Liver (tissue), 9 donors: ENCODE results near the gene CSPG4. TPM values are rescaled to one million over a fixed set of nuclear protein-coding genes. Genes with fewer than 3 reads are reported as not detected.

Source experiments
- DNase-seq: peaks from one replicate; pipeline ENCODE4 v3.0.0-alpha.2; 2017; ENCODE audit warnings: low spot score
- H3K27ac ChIP-seq, 2 donors: one replicate each; pipeline ENCODE4 v1.7.0; 2013; ENCODE audit warnings: inconsistent platforms in 2 of 2, low read length in 2 of 2, control low read depth in 1 of 2, low read depth in 1 of 2, mild to moderate bottlenecking in 1 of 2
- H3K27me3 ChIP-seq, 4 donors: one replicate each; pipeline versions ENCODE4 v1.6.1 to v1.7.0; 2013; ENCODE audit warnings: low read length in 3 of 4, inconsistent platforms in 1 of 4, mild to moderate bottlenecking in 1 of 4, moderate library complexity in 1 of 4; ENCODE audit not compliant: control insufficient read depth in 4 of 4, insufficient read depth in 4 of 4
- H3K36me3 ChIP-seq, 4 donors: one replicate each; pipeline versions ENCODE4 v1.6.1 to v1.7.0; 2013; ENCODE audit warnings: low read length in 3 of 4, mild to moderate bottlenecking in 3 of 4, low read depth in 1 of 4, moderate library complexity in 1 of 4; ENCODE audit not compliant: control insufficient read depth in 4 of 4, insufficient read depth in 3 of 4
- H3K4me1 ChIP-seq, 4 donors: one replicate each; pipeline versions ENCODE4 v1.6.1 to v1.7.0; 2013; ENCODE audit warnings: low read length in 3 of 4, mild to moderate bottlenecking in 3 of 4, moderate library complexity in 1 of 4; ENCODE audit not compliant: control insufficient read depth in 4 of 4, insufficient read depth in 4 of 4
- H3K4me3 ChIP-seq, 3 donors: one replicate each; pipeline versions ENCODE4 v1.6.1 to v1.7.0; 2013; ENCODE audit warnings: low read length in 3 of 3, control low read depth in 1 of 3, low read depth in 1 of 3, mild to moderate bottlenecking in 1 of 3
- H3K9ac ChIP-seq, 2 donors: one replicate each; pipeline ENCODE4 v1.7.0; 2013; ENCODE audit warnings: low read length in 2 of 2, mild to moderate bottlenecking in 2 of 2, moderate library complexity in 2 of 2, control low read depth in 1 of 2, low read depth in 1 of 2
- H3K9me3 ChIP-seq, 4 donors: one replicate each; pipeline versions ENCODE4 v1.6.1 to v1.7.0; 2013; ENCODE audit warnings: low read length in 3 of 4; ENCODE audit not compliant: control insufficient read depth in 4 of 4
- EGR1 ChIP-seq, 2 donors: IDR thresholded peaks; 2 replicates each; pipeline ENCODE4 v1.6.1; 2016 to 2018; ENCODE audit warnings: antibody characterized with exemption in 2 of 2, low read depth in 2 of 2
- FOXA1 ChIP-seq: IDR thresholded peaks from 2 replicates; pipeline ENCODE4 v1.6.1; 2016; ENCODE audit warnings: antibody characterized with exemption
- FOXA2 ChIP-seq: IDR thresholded peaks from 2 replicates; pipeline ENCODE4 v1.6.1; 2016; ENCODE audit warnings: antibody characterized with exemption
- GABPA ChIP-seq, 2 donors: IDR thresholded peaks in 1 of 2; conservative IDR thresholded peaks in 1 of 2; 2 replicates each; pipeline ENCODE4 v1.6.1; 2016; ENCODE audit warnings: antibody characterized with exemption in 2 of 2, mild to moderate bottlenecking in 1 of 2, moderate library complexity in 1 of 2
- HNF4A ChIP-seq, 2 donors: conservative IDR thresholded peaks; 2 replicates each; pipeline ENCODE4 v1.6.1; 2016; ENCODE audit warnings: antibody characterized with exemption in 2 of 2, mild to moderate bottlenecking in 2 of 2
- HNF4G ChIP-seq: IDR thresholded peaks from 2 replicates; pipeline ENCODE4 v1.6.1; 2016; ENCODE audit warnings: antibody characterized with exemption
- JUND ChIP-seq, 2 donors: IDR thresholded peaks; 2 replicates each; pipeline ENCODE4 v1.6.1; 2016; ENCODE audit warnings: antibody characterized with exemption in 2 of 2
- MAX ChIP-seq: IDR thresholded peaks from 2 replicates; pipeline ENCODE4 v1.6.1; 2016; ENCODE audit warnings: antibody characterized with exemption
- NR2F2 ChIP-seq: IDR thresholded peaks from 2 replicates; pipeline ENCODE4 v1.6.1; 2016; ENCODE audit warnings: antibody characterized with exemption
- RAD21 ChIP-seq, 2 donors: IDR thresholded peaks; 2 replicates each; pipeline ENCODE4 v1.6.1; 2016; ENCODE audit warnings: antibody characterized with exemption in 2 of 2, mild to moderate bottlenecking in 2 of 2
- REST ChIP-seq: IDR thresholded peaks from 2 replicates; pipeline ENCODE4 v1.6.1; 2016; ENCODE audit warnings: antibody characterized with exemption, mild to moderate bottlenecking
- RXRA ChIP-seq, 2 donors: IDR thresholded peaks; 2 replicates each; pipeline ENCODE4 v1.6.1; 2017 to 2018; ENCODE audit warnings: antibody characterized with exemption in 2 of 2, mild to moderate bottlenecking in 1 of 2
- SP1 ChIP-seq: IDR thresholded peaks from 2 replicates; pipeline ENCODE4 v1.6.1; 2018; ENCODE audit warnings: antibody characterized with exemption, mild to moderate bottlenecking
- TAF1 ChIP-seq: conservative IDR thresholded peaks from 2 replicates; pipeline ENCODE4 v1.6.1; 2016; ENCODE audit warnings: antibody characterized with exemption, mild to moderate bottlenecking
- YY1 ChIP-seq: IDR thresholded peaks from 2 replicates; pipeline ENCODE4 v1.6.1; 2016; ENCODE audit warnings: antibody characterized with exemption, mild to moderate bottlenecking
- WGBS: extraction: QIAGEN DNeasy Blood & Tissue Kit; methylation state at CpG from one replicate; pipeline ENCODE4 v1.1.7; 2013; 5-methylcytosine and 5-hydroxymethylcytosine counted together
- polyA plus RNA-seq, 2 donors: library from polyadenylated mRNA; stranded (reverse) in 1 of 2; unstranded in 1 of 2; fragments of 200-250 nt in 1 of 2; fragments of >200 nt in 1 of 2; fragmentation: Nextera tagmentation in 1 of 2; extraction: Ambion mirVana in 1 of 2; gene quantifications; one replicate each; pipeline versions ENCODE4 v1.2.1 to v1.2.3, GENCODE V29; 2013 to 2015
- total RNA-seq, 2 donors: library from RNA; depleted of rRNA; stranded (reverse); fragments of >200 nt; gene quantifications; one replicate each; pipeline ENCODE4 v1.2.3, GENCODE V29; 2014
- TF ChIP-seq, protein P1 (sequence below): IDR thresholded peaks from 2 replicates; pipeline ENCODE4 v1.6.1; 2016; ENCODE audit warnings: antibody characterized with exemption
- TF ChIP-seq, protein P2 (sequence below): IDR thresholded peaks from 2 replicates; pipeline ENCODE4 v1.6.1; 2016; ENCODE audit warnings: antibody characterized with exemption
- TF ChIP-seq, protein P3 (sequence below): fragments of 150-350 bp; IDR thresholded peaks from 2 replicates; pipeline ENCODE4 v1.5.1; 2017; ENCODE audit warnings: improper control_type of control experiment, low read depth, low read length; ENCODE audit not compliant: missing input control
- donor health status: healthy.
- donor health status: healthy.
- donor health status: healthy.
- donor health status: healthy.
- donor health status: healthy.

Gene CSPG4
- total and polyA plus RNA-seq, 4 donors, result 0.07 to 1.5 (median 0.76) TPM

GRCh38 chr15:75688831-75689230 is 23.8 kb downstream of the CSPG4 start:
- no peaks in the 10 kb centered on the region for H3K9me3 ChIP-seq
- H3K4me3 ChIP-seq, result no peak overlapping the region
- no peak overlapping the region for H3K27ac ChIP-seq
- no peaks in the 10 kb centered on the region for H3K4me1 ChIP-seq
- TF ChIP-seq SP1 (no peak), HNF4G (no peak), HNF4A (conservative IDR thresholded peaks at IDR 0.05) (no peak), MAX (no peak), FOXA2 (no peak), RXRA (IDR thresholded peaks at IDR 0.05) (no peak), YY1 (no peak), GABPA (IDR thresholded peaks at IDR 0.05 in 1 of 2, conservative IDR thresholded peaks at IDR 0.05 in 1 of 2) (no peak), NR2F2 (no peak), FOXA1 (no peak), REST (no peak), RAD21 (IDR thresholded peaks at IDR 0.05) (no peak), EGR1 (IDR thresholded peaks at IDR 0.05; ENCODE audit: low read depth in 2 of 2) (no peak), TAF1 (no peak), JUND (IDR thresholded peaks at IDR 0.05) (no peak)
- TF ChIP-seq, protein P1, sequence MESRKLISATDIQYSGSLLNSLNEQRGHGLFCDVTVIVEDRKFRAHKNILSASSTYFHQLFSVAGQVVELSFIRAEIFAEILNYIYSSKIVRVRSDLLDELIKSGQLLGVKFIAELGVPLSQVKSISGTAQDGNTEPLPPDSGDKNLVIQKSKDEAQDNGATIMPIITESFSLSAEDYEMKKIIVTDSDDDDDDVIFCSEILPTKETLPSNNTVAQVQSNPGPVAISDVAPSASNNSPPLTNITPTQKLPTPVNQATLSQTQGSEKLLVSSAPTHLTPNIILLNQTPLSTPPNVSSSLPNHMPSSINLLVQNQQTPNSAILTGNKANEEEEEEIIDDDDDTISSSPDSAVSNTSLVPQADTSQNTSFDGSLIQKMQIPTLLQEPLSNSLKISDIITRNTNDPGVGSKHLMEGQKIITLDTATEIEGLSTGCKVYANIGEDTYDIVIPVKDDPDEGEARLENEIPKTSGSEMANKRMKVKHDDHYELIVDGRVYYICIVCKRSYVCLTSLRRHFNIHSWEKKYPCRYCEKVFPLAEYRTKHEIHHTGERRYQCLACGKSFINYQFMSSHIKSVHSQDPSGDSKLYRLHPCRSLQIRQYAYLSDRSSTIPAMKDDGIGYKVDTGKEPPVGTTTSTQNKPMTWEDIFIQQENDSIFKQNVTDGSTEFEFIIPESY, result no peak
- TF ChIP-seq, protein P2, sequence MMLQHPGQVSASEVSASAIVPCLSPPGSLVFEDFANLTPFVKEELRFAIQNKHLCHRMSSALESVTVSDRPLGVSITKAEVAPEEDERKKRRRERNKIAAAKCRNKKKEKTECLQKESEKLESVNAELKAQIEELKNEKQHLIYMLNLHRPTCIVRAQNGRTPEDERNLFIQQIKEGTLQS, result no peak
- TF ChIP-seq, protein P3, sequence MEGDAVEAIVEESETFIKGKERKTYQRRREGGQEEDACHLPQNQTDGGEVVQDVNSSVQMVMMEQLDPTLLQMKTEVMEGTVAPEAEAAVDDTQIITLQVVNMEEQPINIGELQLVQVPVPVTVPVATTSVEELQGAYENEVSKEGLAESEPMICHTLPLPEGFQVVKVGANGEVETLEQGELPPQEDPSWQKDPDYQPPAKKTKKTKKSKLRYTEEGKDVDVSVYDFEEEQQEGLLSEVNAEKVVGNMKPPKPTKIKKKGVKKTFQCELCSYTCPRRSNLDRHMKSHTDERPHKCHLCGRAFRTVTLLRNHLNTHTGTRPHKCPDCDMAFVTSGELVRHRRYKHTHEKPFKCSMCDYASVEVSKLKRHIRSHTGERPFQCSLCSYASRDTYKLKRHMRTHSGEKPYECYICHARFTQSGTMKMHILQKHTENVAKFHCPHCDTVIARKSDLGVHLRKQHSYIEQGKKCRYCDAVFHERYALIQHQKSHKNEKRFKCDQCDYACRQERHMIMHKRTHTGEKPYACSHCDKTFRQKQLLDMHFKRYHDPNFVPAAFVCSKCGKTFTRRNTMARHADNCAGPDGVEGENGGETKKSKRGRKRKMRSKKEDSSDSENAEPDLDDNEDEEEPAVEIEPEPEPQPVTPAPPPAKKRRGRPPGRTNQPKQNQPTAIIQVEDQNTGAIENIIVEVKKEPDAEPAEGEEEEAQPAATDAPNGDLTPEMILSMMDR, result no peak
- WGBS, result 96% methylated on average over 26 of the region's 26 CpGs
- DNase-seq, result no peak
- H3K36me3 ChIP-seq, result peaks cover 0 to 2% (median 0%) of the 10 kb centered on the region in 4 donors
- H3K27me3 ChIP-seq, result no peaks in the 10 kb centered on the region
- H3K9ac ChIP-seq, result no peak overlapping the region

- Histone ChIP-seq H3K9ac (no peak overlapping the region), H3K4me1 (peaks cover 1 to 4% (median 3%) of the 10 kb centered on the region in 4 donors), H3K27ac (no peak overlapping the region), H3K27me3 (no peaks in the 10 kb centered on the region), H3K36me3 (no peaks in the 10 kb centered on the region), H3K9me3 (no peaks in the 10 kb centered on the region), H3K4me3 (no peak overlapping the region)
- 91% methylated on average over 7 of the region's 7 CpGs for WGBS
- no peak for DNase-seq
- TF ChIP-seq HNF4G, result no peak
- no peak for TF ChIP-seq RAD21 (IDR thresholded peaks at IDR 0.05)
- no peak for TF ChIP-seq FOXA2
- TF ChIP-seq, protein P3, result no peak
These were observed 24.4 kb downstream of the CSPG4 start for GRCh38 chr15:75688278-75688557.
